Prostate gland (tissue), 2 donors: ENCODE measurements around the gene DNLZ.

Source experiments
- POLR2A ChIP-seq: fragments of 450-650 bp; IDR thresholded peaks from one replicate; pipeline ENCODE4 v1.6.1; 2016; ENCODE audit warnings: antibody characterized with exemption, mild to moderate bottlenecking
- POLR2AphosphoS5 ChIP-seq: sonication (generic); formaldehyde crosslinking; IDR thresholded peaks from one replicate; pipeline ENCODE4 v1.6.1; 2017; ENCODE audit warnings: antibody characterized with exemption
- TF ChIP-seq, protein P1 (sequence below), 4 experiments: fragments of 200-600 bp in 2 of 4; fragments of 450-650 bp in 2 of 4; sonication (generic) in 2 of 4; IDR thresholded peaks; 1 replicate in 3 of 4; 2 replicates in 1 of 4; pipeline ENCODE4 v1.5.1; 2016 to 2019; ENCODE audit warnings: antibody characterized with exemption in 4 of 4, mild to moderate bottlenecking in 2 of 4, moderate library complexity in 2 of 4

DNA sequence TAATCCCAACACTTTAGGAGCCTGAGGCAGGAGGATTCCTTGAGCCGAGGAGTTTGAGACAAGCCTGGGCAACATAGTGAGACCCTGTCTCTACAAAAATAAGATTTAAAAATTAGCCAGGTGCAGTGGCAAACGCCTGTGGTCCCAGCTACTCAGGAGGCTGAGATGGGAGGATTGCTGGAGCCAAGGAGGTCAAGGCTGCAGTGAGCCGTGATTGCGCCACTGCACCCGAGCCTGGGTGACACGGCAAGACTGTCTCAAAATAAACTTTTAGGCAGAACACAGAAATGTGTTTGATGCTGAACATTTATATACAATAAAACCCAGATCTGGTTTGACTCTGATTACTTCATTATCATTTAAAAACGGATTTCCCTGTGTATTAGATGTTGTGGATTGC is 41.9 kb upstream of the DNLZ start:
- no peak for TF ChIP-seq POLR2AphosphoS5
- TF ChIP-seq, protein P1, sequence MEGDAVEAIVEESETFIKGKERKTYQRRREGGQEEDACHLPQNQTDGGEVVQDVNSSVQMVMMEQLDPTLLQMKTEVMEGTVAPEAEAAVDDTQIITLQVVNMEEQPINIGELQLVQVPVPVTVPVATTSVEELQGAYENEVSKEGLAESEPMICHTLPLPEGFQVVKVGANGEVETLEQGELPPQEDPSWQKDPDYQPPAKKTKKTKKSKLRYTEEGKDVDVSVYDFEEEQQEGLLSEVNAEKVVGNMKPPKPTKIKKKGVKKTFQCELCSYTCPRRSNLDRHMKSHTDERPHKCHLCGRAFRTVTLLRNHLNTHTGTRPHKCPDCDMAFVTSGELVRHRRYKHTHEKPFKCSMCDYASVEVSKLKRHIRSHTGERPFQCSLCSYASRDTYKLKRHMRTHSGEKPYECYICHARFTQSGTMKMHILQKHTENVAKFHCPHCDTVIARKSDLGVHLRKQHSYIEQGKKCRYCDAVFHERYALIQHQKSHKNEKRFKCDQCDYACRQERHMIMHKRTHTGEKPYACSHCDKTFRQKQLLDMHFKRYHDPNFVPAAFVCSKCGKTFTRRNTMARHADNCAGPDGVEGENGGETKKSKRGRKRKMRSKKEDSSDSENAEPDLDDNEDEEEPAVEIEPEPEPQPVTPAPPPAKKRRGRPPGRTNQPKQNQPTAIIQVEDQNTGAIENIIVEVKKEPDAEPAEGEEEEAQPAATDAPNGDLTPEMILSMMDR (IDR thresholded peaks at IDR 0.05): no peak
- no peak for TF ChIP-seq POLR2A
